Activated T-helper 1 cell treated with anti-CD3 and anti-CD28 coated beads, Interleukin-12 subunit alpha, Interleukin-12 subunit beta, Interleukin-2, Interleukin-4 antibody, amounts not matched to agents 30 ng/mL and 10 ng/mL and 1 ng/mL, durations not matched to agents 14 hours and 24 hours and 36 hours (primary cell): ENCODE measurements around the gene RAC3. TPM values are rescaled to one million over a fixed set of nuclear protein-coding genes. Genes with fewer than 3 reads are reported as not detected.

Experiments
- DNase-seq: peaks from one replicate; pipeline ENCODE4 v3.0.0; 2021; ENCODE audit warnings: low spot score
- H3K27ac Mint-ChIP-seq: one replicate; pipeline ENCODE4 v1.8.0; 2021; ENCODE audit warnings: mild to moderate bottlenecking, mixed read lengths
- H3K27me3 Mint-ChIP-seq: one replicate; pipeline ENCODE4 v1.8.0; 2022; ENCODE audit warnings: mild to moderate bottlenecking, moderate library complexity, mixed read lengths; ENCODE audit not compliant: insufficient read depth
- H3K36me3 Mint-ChIP-seq: one replicate; pipeline ENCODE4 v1.8.0; 2021; ENCODE audit warnings: low read depth, mixed read lengths
- H3K4me1 Mint-ChIP-seq: one replicate; pipeline ENCODE4 v1.8.0; 2021; ENCODE audit warnings: low read depth, mixed read lengths
- H3K4me3 Mint-ChIP-seq: one replicate; pipeline ENCODE4 v1.8.0; 2021; ENCODE audit warnings: mild to moderate bottlenecking, moderate library complexity, mixed read lengths
- H3K9me3 Mint-ChIP-seq: one replicate; pipeline ENCODE4 v1.8.0; 2021; ENCODE audit warnings: mixed read lengths
- intact Hi-C: fragments of 100-400 bp; cut with micrococcal nuclease; formaldehyde crosslinking; loops from one replicate; pipeline ENCODE4 v1.15.1; 2024
- total RNA-seq: library from RNA; stranded (reverse); gene quantifications from 2 replicates; pipeline ENCODE4 v1.2.3, GENCODE V29; 2022

Gene RAC3
- total RNA-seq, 1 donor from 2014 or later = 9.4 TPM

DNA sequence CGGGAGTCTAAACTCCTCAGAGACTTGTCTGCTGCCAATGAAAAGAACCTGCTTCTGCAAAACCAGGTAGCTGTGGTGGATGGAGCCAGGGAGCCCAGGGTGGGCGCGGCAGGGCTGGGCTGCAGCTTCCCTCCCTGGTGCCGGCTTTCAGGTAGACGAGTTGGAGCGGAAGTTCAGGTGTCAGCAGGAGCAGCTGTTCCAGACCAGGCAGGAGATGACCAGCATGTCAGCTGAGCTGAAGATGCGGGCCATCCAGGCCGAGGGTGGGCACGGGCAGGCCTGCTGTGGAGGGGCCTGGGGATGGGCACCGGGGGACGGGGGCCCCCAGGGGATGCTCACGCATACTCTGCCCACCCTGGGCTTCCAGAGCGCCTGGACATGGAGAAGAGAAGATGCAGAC lies 3.2 kb upstream of the RAC3 start:
- no peaks in the 10 kb centered on the region for H3K27me3 Mint-ChIP-seq
- no peak overlapping the region for H3K4me3 Mint-ChIP-seq
- H3K9me3 Mint-ChIP-seq = no peaks in the 10 kb centered on the region
- no peak overlapping the region for H3K27ac Mint-ChIP-seq
- H3K4me1 Mint-ChIP-seq = peaks cover 7% of the 10 kb centered on the region
- DNase-seq = no peak
- intact Hi-C loops = loop anchor here (10.0 kb wide), 1 partner anchor 267 kb away; no protein-coding TSS in a partner anchor
- peaks cover 5% of the 10 kb centered on the region for H3K36me3 Mint-ChIP-seq

DNA sequence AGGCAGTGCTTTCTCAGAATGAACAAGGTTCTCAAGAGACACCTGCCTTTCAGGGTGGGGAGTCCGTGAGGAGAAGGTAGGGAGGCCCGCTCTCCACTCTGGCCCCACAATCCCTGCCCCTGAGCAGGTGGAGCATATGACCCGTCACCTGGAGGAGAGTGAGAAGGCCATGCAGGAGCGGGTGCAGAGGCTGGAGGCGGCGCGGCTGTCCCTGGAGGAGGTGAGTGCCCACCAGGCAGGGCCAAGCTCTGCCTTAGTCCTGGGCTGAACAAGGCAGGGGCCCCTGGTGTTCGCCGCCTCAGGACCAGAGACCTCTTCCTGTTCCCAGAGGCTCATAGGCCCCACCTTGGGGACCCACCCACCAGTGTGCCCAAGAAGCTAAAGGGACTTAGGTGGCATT lies 2.5 kb upstream of the RAC3 start:
- Mint-ChIP-seq H3K4me1 (peaks cover 3% of the 10 kb centered on the region), H3K36me3 (peaks cover 5% of the 10 kb centered on the region), H3K9me3 (no peaks in the 10 kb centered on the region), H3K27ac (no peak overlapping the region), H3K27me3 (no peaks in the 10 kb centered on the region), H3K4me3 (peak overlapping the region; percentile 30)
- no peak for DNase-seq
- intact Hi-C loops = loop anchor here (10.0 kb wide), 1 partner anchor 266 kb away; no protein-coding TSS in a partner anchor

DNA sequence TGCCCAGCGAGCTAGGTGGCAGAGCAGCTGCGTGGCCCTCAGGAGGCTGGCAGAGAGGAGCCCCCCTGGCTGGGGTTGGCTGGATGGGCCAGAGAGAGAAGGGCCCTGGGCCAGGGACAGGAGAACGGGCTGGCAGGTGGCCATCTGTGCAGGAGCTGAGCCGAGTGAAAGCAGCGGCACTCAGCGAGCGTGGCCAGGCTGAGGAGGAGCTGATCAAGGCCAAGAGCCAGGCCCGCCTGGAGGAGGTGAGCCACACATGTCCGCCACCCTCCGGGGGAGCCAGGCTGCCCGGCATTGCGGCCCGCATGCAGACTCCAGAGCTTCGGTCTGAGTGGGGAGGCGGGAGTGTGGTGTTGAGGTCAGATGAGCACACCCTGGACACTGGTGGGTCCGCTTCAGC lies 2.1 kb upstream of the RAC3 start:
- H3K27me3 Mint-ChIP-seq = no peaks in the 10 kb centered on the region
- no peak for DNase-seq
- H3K9me3 Mint-ChIP-seq = no peaks in the 10 kb centered on the region
- peaks cover 3% of the 10 kb centered on the region for H3K36me3 Mint-ChIP-seq
- peak overlapping the region; percentile 66 for H3K4me3 Mint-ChIP-seq
- no peaks in the 10 kb centered on the region for H3K4me1 Mint-ChIP-seq
- intact Hi-C loops = loop anchor here (10.0 kb wide), 1 partner anchor 265 kb away; no protein-coding TSS in a partner anchor
- peak overlapping the region; percentile 52 for H3K27ac Mint-ChIP-seq

- Mint-ChIP-seq H3K27ac (no peak overlapping the region), H3K9me3 (no peaks in the 10 kb centered on the region), H3K27me3 (no peaks in the 10 kb centered on the region)
These were observed 1.4 kb upstream of the RAC3 start for GRCh38 chr17:82029990-82030469.

DNA sequence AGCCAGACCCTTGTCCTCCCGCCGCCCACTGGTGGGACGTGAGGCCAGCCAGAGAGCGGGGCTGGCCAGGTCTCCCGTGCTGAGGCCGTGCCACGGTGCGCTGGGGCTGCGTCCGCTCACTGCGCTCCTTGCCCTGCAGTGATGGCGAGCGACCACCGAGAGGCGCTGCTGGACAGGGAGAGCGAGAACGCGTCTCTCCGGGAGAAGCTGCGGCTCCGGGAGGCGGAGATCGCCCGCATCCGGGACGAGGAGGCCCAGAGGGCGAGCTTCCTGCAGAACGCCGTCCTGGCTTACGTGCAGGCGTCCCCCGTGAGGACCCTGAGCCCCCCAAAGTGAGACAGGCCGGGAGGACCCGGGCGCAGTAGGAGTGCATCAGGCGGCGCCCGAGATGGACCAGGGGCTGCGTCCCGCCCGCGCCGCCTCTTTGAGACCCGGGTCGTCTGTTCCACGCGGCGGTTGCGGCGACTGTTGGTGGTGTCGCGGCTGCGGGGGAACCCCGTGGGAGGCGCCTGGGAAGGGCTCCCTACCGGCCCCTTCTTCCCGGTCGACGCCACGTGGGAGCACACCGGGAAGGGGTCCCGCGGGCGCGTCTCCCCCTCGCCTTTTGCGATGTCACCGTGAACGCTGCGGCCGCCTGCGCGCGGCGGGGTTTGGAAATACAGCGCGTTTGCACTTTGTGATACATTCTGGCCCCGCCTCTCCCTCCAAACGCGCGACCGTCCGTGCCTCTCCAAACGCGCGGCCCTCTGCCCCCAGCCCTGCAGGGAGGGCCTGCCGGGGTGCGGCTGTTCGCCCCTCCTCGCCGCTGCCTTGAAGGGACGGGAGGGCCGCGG lies 792 bp upstream of the RAC3 start:
- peak overlapping the region; percentile 84 for H3K27ac Mint-ChIP-seq
- intact Hi-C loops = loop anchor here (1.0 to 2.0 kb wide), 3 partner anchors 7 to 124 kb away; partner anchors contain the start of genes ASPSCR1 and LRRC45

More at GRCh38 chr17:82029990-82030469, 1.4 kb upstream of the RAC3 start:
- intact Hi-C loops = loop anchor here (1.0 to 10.0 kb wide), 3 partner anchors 53 to 265 kb away; partner anchors contain the start of gene ASPSCR1
- H3K36me3 Mint-ChIP-seq = peaks cover 5% of the 10 kb centered on the region
- no peak for DNase-seq
- H3K4me1 Mint-ChIP-seq = peaks cover 2% of the 10 kb centered on the region
- peak overlapping the region; percentile 66 for H3K4me3 Mint-ChIP-seq

GRCh38 chr17:82031885-82032627 lies 578 bp downstream of the RAC3 start:
- intact Hi-C loops = loop anchor here (1.0 to 2.0 kb wide), 2 partner anchors 9 to 55 kb away; partner anchors contain the start of genes ASPSCR1 and LRRC45
- DNase-seq = peak; percentile 38
- Mint-ChIP-seq H3K4me1 (peaks cover 10% of the 10 kb centered on the region), H3K9me3 (no peaks in the 10 kb centered on the region), H3K27me3 (no peaks in the 10 kb centered on the region), H3K4me3 (peak overlapping the region; percentile 66), H3K36me3 (peaks cover 13% of the 10 kb centered on the region), H3K27ac (no peak overlapping the region)

More for the DNA sequence above, 792 bp upstream of the RAC3 start:
- peak; percentile 84 for DNase-seq
- Mint-ChIP-seq H3K27me3 (no peaks in the 10 kb centered on the region), H3K4me1 (peaks cover 8% of the 10 kb centered on the region), H3K9me3 (no peaks in the 10 kb centered on the region), H3K36me3 (peaks cover 12% of the 10 kb centered on the region), H3K4me3 (peak overlapping the region; percentile 87)

DNA sequence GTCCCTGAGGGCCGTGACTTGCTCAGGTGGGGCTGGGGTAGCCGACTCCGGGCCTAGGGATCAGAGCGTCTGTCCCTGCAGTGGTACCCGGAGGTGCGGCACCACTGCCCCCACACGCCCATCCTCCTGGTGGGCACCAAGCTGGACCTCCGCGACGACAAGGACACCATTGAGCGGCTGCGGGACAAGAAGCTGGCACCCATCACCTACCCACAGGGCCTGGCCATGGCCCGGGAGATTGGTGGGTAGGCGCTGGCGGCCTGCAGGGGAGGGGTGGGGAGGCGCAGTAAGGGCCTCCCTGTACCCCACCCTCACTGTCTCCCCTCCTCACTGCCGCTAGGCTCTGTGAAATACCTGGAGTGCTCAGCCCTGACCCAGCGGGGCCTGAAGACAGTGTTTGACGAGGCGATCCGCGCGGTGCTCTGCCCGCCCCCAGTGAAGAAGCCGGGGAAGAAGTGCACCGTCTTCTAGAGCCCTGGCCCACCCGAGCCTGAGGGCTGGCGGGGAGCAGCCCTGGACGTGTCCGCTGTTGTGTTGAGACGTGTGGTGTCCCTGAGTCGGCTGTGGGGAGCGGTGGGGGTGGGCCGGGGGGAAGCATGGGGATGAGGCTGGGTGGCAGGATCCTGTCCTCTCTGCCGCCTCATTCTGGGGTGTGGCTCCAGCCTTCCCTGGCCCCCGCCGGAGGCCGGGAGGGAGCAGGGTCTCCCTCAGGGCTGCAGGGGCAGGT lies 2.0 kb downstream of the RAC3 start:
- peak overlapping the region; percentile 66 for H3K4me3 Mint-ChIP-seq
- DNase-seq = no peak
- intact Hi-C loops = no loop called here
- H3K27ac Mint-ChIP-seq = no peak overlapping the region
- H3K27me3 Mint-ChIP-seq = no peaks in the 10 kb centered on the region
- H3K4me1 Mint-ChIP-seq = peaks cover 17% of the 10 kb centered on the region
- H3K36me3 Mint-ChIP-seq = peaks cover 13% of the 10 kb centered on the region
- H3K9me3 Mint-ChIP-seq = no peaks in the 10 kb centered on the region

DNA sequence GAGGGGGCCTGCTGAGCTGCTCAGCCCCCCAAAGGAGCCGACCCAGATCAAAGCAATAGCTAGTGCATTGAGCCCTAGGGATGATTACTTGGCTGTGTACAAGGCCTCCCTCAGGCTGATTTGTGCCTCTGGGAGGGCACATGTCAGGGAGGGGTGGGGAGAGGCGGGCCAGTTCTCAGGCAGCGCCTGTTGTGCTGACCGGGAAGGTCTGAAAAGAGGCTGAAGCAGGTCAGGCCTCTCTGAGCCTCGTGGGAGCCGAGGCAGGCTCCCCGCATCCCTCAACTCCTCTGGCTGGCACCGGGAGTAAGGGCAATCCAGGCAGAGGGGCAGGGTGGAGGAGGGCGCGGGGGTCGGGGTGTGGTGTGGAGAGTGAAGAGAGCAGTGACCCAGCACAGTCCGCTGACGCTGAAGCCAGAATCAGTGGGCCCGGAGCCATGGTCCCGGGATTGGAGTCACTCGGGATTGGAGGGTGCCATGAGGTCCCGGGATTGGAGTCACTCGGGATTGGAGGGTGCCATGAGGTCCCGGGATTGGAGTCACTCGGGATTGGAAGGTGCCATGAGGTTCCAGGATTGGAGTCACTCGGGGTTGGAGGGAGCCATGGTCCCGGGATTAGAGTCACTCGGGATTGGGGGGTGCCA lies 3.0 kb downstream of the RAC3 start:
- intact Hi-C loops = loop anchor here (5.0 kb wide), 1 partner anchor 162 kb away; the partner anchor contains the start of gene ARHGDIA
- Mint-ChIP-seq H3K27me3 (no peaks in the 10 kb centered on the region), H3K4me1 (peaks cover 24% of the 10 kb centered on the region), H3K27ac (no peak overlapping the region), H3K4me3 (peak overlapping the region; percentile 77), H3K9me3 (no peaks in the 10 kb centered on the region), H3K36me3 (peaks cover 13% of the 10 kb centered on the region)
- no peak for DNase-seq

DNA sequence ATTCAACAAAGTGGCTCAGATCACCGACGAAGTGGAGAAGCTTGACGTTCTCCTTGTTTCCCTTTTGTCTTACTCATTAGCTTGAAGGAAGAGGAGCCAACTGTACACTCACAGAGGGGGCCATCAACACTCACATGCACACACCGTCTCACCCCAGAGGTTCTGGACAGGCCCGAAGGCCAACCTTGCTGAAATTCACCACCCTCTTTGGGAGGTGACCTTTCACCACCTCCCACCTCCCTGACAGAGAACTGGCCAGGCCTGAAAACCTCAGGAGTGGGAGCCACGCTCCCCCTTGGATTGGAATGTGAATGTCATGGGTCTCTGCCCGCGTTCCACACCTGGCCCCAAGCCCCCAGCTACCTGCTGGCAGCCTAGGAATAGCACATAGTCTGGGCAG lies 4.0 kb downstream of the RAC3 start:
- Mint-ChIP-seq H3K4me1 (peaks cover 24% of the 10 kb centered on the region), H3K27ac (peak overlapping the region; percentile 2), H3K4me3 (peak overlapping the region; percentile 77), H3K9me3 (no peaks in the 10 kb centered on the region), H3K27me3 (peaks cover 2% of the 10 kb centered on the region), H3K36me3 (peaks cover 11% of the 10 kb centered on the region)
- no peak for DNase-seq
- intact Hi-C loops = loop anchor here (5.0 kb wide), 1 partner anchor 163 kb away; the partner anchor contains the start of gene ARHGDIA

GRCh38 chr17:82035956-82036633 lies 4.6 kb downstream of the RAC3 start:
- Mint-ChIP-seq H3K36me3 (peaks cover 11% of the 10 kb centered on the region), H3K27ac (no peak overlapping the region), H3K9me3 (no peaks in the 10 kb centered on the region), H3K27me3 (peaks cover 2% of the 10 kb centered on the region), H3K4me1 (peaks cover 24% of the 10 kb centered on the region), H3K4me3 (peak overlapping the region; percentile 77)
- intact Hi-C loops = loop anchor here (5.0 kb wide), 1 partner anchor 164 kb away; the partner anchor contains the start of gene ARHGDIA
- no peak for DNase-seq

DNA sequence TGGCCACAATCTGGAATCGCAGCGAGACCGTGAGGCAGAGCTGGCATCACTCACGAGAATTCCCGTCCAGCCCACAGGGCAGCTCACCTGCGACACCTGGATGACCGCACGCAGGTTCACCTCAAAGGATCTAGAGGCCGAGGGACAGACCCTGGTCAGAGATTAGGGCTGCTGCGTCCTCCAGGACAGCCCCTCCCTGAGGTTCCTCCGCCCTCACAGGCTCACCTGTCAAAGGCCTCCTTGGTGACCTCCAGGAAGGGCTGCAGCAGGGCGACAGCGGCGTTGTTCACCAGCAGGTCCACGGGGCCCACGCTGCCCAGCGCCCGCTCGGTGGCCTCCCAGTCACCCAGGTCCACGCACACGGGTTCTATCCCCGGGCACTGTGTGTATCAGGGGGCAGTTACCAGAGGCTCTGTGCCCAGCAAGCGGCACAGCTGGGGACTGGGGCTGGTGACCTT lies 5.2 kb downstream of the RAC3 start:
- peak overlapping the region; percentile 67 for H3K27ac Mint-ChIP-seq
- DNase-seq = no peak
- H3K4me3 Mint-ChIP-seq = peak overlapping the region; percentile 77
- intact Hi-C loops = loop anchor here (1.0 to 5.0 kb wide), 5 partner anchors 13 to 382 kb away; partner anchors contain the start of genes ARHGDIA, FASN, GPS1 and HEXD
- H3K36me3 Mint-ChIP-seq = peaks cover 11% of the 10 kb centered on the region
- peaks cover 24% of the 10 kb centered on the region for H3K4me1 Mint-ChIP-seq
- H3K9me3 Mint-ChIP-seq = no peaks in the 10 kb centered on the region
- peaks cover 2% of the 10 kb centered on the region for H3K27me3 Mint-ChIP-seq
